Measurements from ENCODE around the gene TK1.

The TK1 gene

DNA sequence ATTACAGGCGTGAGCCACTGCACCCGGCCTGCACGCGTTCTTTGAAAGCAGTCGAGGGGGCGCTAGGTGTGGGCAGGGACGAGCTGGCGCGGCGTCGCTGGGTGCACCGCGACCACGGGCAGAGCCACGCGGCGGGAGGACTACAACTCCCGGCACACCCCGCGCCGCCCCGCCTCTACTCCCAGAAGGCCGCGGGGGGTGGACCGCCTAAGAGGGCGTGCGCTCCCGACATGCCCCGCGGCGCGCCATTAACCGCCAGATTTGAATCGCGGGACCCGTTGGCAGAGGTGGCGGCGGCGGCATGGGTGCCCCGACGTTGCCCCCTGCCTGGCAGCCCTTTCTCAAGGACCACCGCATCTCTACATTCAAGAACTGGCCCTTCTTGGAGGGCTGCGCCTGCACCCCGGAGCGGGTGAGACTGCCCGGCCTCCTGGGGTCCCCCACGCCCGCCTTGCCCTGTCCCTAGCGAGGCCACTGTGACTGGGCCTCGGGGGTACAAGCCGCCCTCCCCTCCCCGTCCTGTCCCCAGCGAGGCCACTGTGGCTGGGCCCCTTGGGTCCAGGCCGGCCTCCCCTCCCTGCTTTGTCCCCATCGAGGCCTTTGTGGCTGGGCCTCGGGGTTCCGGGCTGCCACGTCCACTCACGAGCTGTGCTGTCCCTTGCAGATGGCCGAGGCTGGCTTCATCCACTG lies 27.3 kb upstream of the TK1 start, which contains the start of gene BIRC5:
BIRC5 (plus strand) TSS at position 238 of the 690 bp plus-strand sequence; CDS start at position 302, 64 bp downstream.
- FAIRE-seq (peak; percentile 80), DNase-seq (ENCODE audit: insufficient read length) (peak; percentile 96)
- TF ChIP-seq POLR2A (IDR thresholded peaks at IDR 0.05; ENCODE audit: low read depth, low read length) (no peak), POLR2AphosphoS5 (IDR thresholded peaks at IDR 0.05; ENCODE audit: low read depth, low read length) (no peak), TAF1 (IDR thresholded peaks at IDR 0.05; ENCODE audit: borderline replicate concordance, low read depth, low read length) (no peak)

DNA sequence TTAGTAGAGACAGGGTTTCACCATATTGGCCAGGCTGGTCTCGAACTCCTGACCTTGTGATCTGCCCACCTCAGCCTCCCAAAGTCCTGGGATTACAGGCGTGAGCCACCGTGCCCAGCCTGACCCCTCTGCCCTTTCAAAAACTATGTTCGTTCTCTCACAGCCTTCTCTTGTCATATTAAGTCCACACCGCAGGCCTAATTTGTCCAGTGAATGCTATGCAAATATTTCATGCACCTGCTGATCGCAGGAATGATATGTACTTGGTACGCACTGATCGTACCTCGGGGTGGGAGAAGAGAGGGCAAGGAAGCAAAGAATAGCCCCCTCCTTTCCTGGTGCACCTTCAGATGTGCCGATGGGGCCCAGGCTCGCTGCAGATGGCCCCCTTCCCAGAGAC lies 24.2 kb upstream of the TK1 start:
- FAIRE-seq (no peak), DNase-seq (ENCODE audit: insufficient read length) (no peak)
- no peak for TF ChIP-seq POLR2A (IDR thresholded peaks at IDR 0.05; ENCODE audit: low read depth, low read length)

DNA sequence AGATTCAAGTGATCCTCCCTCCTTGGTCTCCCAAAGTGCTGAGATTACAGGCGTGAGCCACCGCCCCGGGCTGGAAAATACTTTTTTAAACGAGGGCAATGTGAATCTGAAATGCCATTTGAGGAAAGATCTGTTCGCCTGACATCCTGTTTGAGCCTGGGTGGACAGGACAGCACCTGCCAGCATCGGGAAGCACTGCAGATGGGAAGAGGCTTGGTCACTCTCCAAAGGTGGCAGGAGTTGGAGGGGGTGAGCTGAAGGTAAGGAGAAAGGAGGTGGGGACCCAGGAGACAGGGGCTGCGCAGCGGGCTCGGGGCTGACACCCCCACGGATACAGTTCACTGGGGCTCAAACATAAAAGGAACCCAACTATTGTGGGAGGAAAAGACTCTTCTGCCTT lies 23.3 kb upstream of the TK1 start:
- DNase-seq (ENCODE audit: insufficient read length): no peak
- no peak for TF ChIP-seq TAF1 (IDR thresholded peaks at IDR 0.05; ENCODE audit: borderline replicate concordance, low read depth, low read length)
- TF ChIP-seq POLR2AphosphoS5 (IDR thresholded peaks at IDR 0.05; ENCODE audit: low read depth, low read length): no peak
- TF ChIP-seq POLR2A (IDR thresholded peaks at IDR 0.05; ENCODE audit: low read depth, low read length): no peak

DNA sequence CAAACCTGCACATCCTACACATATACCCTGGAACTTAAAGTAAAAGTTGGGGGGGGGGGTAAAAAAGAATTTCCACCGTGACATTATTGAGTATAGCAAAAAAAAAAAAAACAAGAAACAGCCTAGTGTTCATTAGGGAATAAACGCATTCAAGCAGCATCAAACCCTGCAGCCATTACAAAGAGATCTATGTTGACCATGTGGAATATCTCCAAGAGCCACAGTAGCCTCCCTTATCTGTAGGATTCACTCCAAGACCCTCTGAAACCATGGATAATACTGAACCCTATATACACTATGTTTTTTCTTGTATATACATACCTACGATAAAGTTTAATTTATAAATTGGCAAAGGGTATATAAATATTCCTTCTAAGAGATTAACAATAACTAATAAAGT lies 21.6 kb upstream of the TK1 start:
- FAIRE-seq (no peak), DNase-seq (ENCODE audit: insufficient read length) (no peak)
- no peak for TF ChIP-seq POLR2AphosphoS5 (IDR thresholded peaks at IDR 0.05; ENCODE audit: low read depth, low read length)
- TF ChIP-seq POLR2A (IDR thresholded peaks at IDR 0.05; ENCODE audit: low read depth, low read length): no peak
- no peak for TF ChIP-seq TAF1 (IDR thresholded peaks at IDR 0.05; ENCODE audit: borderline replicate concordance, low read depth, low read length)

More for the DNA sequence above, 23.3 kb upstream of the TK1 start:
- FAIRE-seq: no peak

DNA sequence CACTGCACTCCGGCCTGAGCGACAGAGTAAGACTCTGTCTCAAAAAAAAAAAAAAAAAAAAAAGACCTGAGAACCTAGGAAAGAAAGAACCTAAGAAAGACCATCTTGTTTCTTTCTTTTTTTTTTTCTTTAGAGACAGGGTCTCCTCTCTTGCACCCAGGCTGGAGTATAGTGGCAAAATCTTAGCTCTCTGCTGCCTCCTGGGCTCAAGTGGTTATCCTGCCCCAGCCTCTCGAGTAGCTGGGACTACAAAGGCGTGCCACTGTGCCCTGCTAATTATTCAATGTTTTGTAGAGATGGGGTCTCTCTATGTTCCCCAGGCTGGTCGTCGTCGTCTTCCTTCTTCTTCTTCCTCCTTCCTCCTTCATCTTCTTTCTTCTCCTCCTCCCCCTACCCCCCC lies 19.4 kb upstream of the TK1 start:
- TF ChIP-seq POLR2A (IDR thresholded peaks at IDR 0.05; ENCODE audit: low read depth, low read length) (no peak), POLR2AphosphoS5 (IDR thresholded peaks at IDR 0.05; ENCODE audit: low read depth, low read length) (no peak)
- no peak for FAIRE-seq
- no peak for DNase-seq (ENCODE audit: insufficient read length)

DNA sequence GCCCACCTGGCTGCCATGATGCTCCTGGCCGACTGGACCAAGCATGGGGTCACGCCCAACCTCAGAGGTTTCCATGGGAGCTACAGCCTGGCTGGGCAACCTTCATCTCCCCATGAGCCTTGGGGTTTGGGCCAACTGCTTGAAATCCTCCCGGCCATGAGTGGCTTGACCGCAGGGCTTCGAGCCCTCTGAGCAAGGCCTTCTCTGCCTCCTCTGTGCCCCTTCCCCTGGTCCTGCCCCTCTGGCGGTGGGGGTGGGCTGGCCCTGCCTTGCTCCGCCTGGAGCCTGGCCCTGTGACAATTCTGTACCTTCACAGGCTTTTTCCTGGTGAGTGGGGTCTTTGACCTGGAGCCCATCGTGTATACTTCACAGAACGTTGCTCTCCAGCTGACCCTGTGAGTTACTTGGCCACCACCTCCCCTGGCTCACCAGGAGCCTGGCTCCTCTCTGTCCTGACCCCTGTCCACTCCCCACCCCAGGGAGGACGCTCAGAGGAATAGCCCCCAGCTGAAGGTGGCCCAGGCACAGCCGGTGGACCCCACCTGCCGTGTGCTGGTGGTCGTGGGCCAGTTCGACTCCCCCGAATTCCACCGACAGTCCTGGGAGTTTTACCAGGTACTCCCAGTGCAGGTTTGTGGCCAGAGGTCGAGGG lies 18.4 kb upstream of the TK1 start:
- DNase-seq (ENCODE audit: insufficient read length): no peak
- TF ChIP-seq POLR2A (IDR thresholded peaks at IDR 0.05; ENCODE audit: low read depth, low read length): no peak
- no peak for TF ChIP-seq POLR2AphosphoS5 (IDR thresholded peaks at IDR 0.05; ENCODE audit: low read depth, low read length)
- no peak for TF ChIP-seq TAF1 (IDR thresholded peaks at IDR 0.05; ENCODE audit: borderline replicate concordance, low read depth, low read length)
- FAIRE-seq: no peak

DNA sequence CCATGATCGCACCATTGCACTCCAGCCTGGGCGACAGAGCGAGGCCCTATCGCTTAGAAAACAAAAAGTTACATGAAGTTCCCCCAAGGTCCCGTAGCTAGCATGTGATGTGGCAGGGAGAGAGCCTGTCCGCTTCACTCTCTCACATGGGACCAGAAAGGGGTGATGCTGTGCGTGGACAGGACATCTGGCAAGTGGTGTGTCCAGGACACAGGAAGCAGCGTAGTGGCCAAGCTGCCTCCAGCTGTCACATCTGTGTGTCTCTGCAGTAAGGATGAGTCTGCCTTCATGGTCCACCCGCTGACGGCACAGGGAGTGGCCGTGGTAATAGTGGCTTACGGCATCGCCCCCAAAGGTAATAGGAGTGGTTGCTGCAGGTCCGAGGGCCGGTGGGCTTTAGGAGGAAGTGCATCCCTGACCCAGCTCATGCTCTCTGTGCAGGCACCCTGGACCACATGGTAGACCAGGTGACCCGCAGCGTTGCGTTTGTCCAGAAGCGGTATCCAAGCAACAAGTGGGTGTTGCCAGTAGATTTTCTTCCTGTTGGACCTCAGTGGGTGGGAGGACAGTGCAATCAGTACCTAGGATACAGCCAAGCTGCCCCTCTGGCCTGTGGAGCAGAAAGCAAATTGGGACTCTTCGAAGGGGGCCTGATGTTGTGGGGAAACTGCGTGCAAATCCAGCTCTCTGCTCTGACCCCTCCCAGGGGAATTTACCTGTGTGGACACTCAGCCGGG lies 17.7 kb upstream of the TK1 start:
- no peak for TF ChIP-seq POLR2A (IDR thresholded peaks at IDR 0.05; ENCODE audit: low read depth, low read length)
- 0 out of 2 replicates have a peak, but pooled peaks have one; percentile 36 for TF ChIP-seq POLR2AphosphoS5 (IDR thresholded peaks at IDR 0.05; ENCODE audit: low read depth, low read length)
- TF ChIP-seq TAF1 (IDR thresholded peaks at IDR 0.05; ENCODE audit: borderline replicate concordance, low read depth, low read length): no peak
- DNase-seq (ENCODE audit: insufficient read length) (no peak), FAIRE-seq (no peak)

DNA sequence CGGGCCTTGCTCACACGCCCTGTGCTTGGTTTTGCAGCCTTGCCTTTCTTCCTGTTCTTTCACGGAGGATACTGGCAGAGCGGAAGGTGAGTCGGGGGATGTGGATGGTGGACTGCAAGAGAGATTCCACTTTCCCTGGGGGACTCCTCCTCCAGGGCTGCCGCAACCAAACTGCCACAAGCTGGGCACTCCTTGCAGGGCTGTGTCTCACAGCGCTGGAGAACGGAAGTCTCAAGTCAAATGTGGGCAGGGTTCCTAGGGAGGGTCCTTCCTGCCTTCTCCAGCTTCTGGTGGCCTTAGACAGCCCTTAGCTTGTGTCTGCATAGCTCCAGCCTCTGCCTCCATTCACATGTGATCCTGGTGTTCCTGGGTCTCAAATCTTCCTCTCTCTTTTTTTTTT lies 15.8 kb upstream of the TK1 start:
- no peak for DNase-seq (ENCODE audit: insufficient read length)
- no peak for FAIRE-seq
- TF ChIP-seq TAF1 (IDR thresholded peaks at IDR 0.05; ENCODE audit: borderline replicate concordance, low read depth, low read length) (no peak), POLR2A (IDR thresholded peaks at IDR 0.05; ENCODE audit: low read depth, low read length) (no peak), POLR2AphosphoS5 (IDR thresholded peaks at IDR 0.05; ENCODE audit: low read depth, low read length) (no peak)

DNA sequence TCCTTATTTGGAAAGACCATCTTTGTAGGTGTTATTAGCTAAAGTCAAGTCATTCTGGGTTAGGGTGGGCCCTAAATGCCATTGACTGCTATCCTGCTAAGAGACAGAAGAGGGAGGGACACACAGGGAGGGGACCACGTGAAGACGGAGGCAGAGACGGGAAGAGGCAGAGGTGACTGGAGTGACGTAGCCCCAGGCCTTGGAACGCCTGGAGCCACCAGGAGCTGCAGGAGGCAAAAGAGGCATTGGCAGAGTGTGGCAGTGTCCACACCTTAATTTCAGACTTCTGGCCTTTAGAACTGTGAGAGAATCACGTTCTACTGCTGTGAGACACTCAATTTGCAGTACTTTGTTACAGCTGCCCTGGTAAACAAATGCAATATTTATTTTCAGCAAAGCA lies 13.6 kb upstream of the TK1 start:
- TF ChIP-seq POLR2A (IDR thresholded peaks at IDR 0.05; ENCODE audit: low read depth, low read length): no peak
- no peak for TF ChIP-seq POLR2AphosphoS5 (IDR thresholded peaks at IDR 0.05; ENCODE audit: low read depth, low read length)
- no peak for TF ChIP-seq TAF1 (IDR thresholded peaks at IDR 0.05; ENCODE audit: borderline replicate concordance, low read depth, low read length)
- FAIRE-seq (no peak), DNase-seq (ENCODE audit: insufficient read length) (no peak)

DNA sequence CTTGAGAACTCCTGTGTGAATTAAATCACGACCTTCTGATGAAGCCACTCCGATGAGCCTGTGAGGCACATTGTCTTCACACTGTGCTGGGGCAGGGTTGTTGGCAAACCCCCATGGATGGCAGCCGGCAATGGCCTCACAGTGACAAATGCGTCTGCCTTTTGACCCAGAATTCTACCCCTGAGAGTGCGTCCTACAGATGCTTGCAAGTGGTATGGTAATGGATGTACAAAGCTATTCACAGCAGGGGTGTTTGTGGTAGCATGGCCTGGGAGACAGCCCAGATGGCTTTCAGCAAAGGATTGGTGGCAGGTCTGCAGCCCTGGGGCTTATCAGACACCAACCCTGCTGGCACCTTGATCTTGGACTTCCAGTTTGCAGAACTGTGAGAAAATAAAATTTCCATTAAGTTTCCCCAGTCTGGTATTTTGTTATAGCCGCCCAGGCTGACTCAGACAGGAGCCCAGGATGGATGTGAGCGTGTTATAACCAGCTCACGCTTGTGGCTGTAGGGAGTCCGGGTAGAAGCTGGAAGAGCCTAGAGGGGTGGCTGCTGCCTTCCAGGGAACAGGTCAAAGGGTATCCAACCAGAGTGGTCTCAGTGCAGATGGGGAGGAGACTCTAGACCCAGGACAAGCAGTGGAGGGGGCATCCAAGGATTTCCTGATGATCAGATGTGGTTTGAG lies 10.4 kb upstream of the TK1 start:
- no peak for DNase-seq (ENCODE audit: insufficient read length)
- TF ChIP-seq POLR2AphosphoS5 (IDR thresholded peaks at IDR 0.05; ENCODE audit: low read depth, low read length): no peak
- no peak for TF ChIP-seq POLR2A (IDR thresholded peaks at IDR 0.05; ENCODE audit: low read depth, low read length)
- no peak for TF ChIP-seq TAF1 (IDR thresholded peaks at IDR 0.05; ENCODE audit: borderline replicate concordance, low read depth, low read length)
- no peak for FAIRE-seq

DNA sequence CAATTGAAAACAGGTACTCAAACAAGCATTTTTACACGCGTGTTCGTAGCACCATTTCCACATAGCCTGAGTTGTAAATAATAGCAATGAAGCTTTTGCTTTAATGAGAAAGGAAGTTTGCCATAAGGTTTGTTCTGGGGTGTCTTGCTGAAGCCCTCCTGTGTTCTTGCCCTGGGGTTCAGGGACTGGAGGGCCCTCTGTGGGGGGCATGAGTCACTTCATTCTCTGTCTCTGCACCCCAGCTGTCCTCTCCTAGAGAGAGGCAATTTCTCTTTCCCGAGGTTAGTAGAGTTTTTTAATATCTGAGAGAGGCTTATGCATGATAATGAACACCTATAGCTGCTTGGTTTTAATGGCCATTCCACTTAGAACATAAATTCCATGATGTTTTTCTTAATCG lies 9.9 kb upstream of the TK1 start:
- FAIRE-seq (no peak), DNase-seq (ENCODE audit: insufficient read length) (no peak)
- no peak for TF ChIP-seq POLR2AphosphoS5 (IDR thresholded peaks at IDR 0.05; ENCODE audit: low read depth, low read length)
- no peak for TF ChIP-seq TAF1 (IDR thresholded peaks at IDR 0.05; ENCODE audit: borderline replicate concordance, low read depth, low read length)
- TF ChIP-seq POLR2A (IDR thresholded peaks at IDR 0.05; ENCODE audit: low read depth, low read length): no peak
